LNCaP clone FGC (cell line): ENCODE data around the gene PCDHB10.
"Not testable (repeated sequence)": the region's sequence is repeated elsewhere in the genome, so short reads cannot be mapped to it uniquely, and the experiment has no call there.

ENCODE experiments used
- DNase-seq: peaks from one replicate; pipeline ENCODE4 v3.0.0-alpha.2; 2011; ENCODE audit warnings: low read depth
- H3K4me3 ChIP-seq: 2 replicates; pipeline ENCODE4 v1.5.1; 2011; ENCODE audit warnings: mild to moderate bottlenecking, low read depth, low read length, control low read depth
- TF ChIP-seq, protein P1 (sequence below): IDR thresholded peaks from 2 replicates; pipeline ENCODE4 v1.5.1; 2012; ENCODE audit warnings: mild to moderate bottlenecking; ENCODE audit not compliant: control insufficient read depth, insufficient read depth; ENCODE audit errors: extremely low read depth

Gene PCDHB10

DNA sequence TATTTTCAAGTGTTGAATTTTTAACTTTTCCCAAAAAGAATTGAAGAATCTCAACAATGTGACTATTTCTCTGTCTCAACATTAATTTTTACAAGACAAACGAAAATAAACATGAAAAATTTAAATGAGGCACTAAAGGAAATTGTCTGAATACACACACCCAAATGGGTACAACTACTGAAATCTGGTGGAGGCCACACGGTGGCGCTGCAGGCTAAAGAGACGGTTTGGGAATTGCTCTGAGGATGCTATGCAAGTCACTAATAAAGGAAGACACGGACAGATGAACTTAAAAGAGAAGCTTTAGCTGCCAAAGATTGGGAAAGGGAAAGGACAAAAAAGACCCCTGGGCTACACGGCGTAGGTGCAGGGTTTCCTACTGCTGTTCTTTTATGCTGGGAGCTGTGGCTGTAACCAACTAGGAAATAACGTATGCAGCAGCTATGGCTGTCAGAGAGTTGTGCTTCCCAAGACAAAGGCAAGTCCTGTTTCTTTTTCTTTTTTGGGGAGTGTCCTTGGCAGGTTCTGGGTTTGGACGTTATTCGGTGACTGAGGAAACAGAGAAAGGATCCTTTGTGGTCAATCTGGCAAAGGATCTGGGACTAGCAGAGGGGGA is at the start of gene PCDHB10:
TSS of gene PCDHB10 (plus strand) at position 244 of the 616 bp plus-strand sequence. CDS start at position 444, 200 bp downstream.
- DNase-seq = no peak
- TF ChIP-seq, protein P1, sequence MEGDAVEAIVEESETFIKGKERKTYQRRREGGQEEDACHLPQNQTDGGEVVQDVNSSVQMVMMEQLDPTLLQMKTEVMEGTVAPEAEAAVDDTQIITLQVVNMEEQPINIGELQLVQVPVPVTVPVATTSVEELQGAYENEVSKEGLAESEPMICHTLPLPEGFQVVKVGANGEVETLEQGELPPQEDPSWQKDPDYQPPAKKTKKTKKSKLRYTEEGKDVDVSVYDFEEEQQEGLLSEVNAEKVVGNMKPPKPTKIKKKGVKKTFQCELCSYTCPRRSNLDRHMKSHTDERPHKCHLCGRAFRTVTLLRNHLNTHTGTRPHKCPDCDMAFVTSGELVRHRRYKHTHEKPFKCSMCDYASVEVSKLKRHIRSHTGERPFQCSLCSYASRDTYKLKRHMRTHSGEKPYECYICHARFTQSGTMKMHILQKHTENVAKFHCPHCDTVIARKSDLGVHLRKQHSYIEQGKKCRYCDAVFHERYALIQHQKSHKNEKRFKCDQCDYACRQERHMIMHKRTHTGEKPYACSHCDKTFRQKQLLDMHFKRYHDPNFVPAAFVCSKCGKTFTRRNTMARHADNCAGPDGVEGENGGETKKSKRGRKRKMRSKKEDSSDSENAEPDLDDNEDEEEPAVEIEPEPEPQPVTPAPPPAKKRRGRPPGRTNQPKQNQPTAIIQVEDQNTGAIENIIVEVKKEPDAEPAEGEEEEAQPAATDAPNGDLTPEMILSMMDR = peak; percentile 75

GRCh38 chr5:141149812-141150211 is 42.3 kb upstream of the PCDHB10 start, which contains the start of gene PCDHB6:
Gene PCDHB6 (plus strand): TSS chr5:141150057. CDS start chr5:141150258, 201 bp downstream.
- H3K4me3 ChIP-seq = no peak within 1 kb of the TSS
- no peak for DNase-seq
- TF ChIP-seq, protein P1 = peak; percentile 32

More for the DNA sequence above, at the start of gene PCDHB10:
- H3K4me3 ChIP-seq = no peak within 1 kb of the TSS

- DNase-seq = no peak
- H3K4me3 ChIP-seq = no peak overlapping the region
- TF ChIP-seq, protein P1 = no peak
These were observed 41.7 kb upstream of the PCDHB10 start for GRCh38 chr5:141150224-141150992.

DNA sequence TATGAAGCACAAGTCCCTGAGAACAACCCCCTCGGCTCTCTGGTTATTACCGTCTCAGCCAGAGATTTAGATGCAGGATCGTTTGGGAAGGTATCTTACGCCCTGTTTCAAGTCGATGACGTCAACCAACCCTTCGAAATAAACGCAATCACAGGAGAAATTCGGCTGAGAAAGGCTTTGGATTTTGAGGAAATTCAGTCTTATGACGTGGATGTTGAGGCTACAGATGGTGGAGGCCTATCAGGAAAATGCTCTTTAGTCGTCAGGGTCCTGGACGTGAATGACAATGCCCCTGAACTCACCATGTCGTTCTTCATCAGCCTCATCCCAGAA is 41.2 kb upstream of the PCDHB10 start:
- DNase-seq = no peak
- H3K4me3 ChIP-seq = no peak overlapping the region
- TF ChIP-seq, protein P1 = no peak

DNA sequence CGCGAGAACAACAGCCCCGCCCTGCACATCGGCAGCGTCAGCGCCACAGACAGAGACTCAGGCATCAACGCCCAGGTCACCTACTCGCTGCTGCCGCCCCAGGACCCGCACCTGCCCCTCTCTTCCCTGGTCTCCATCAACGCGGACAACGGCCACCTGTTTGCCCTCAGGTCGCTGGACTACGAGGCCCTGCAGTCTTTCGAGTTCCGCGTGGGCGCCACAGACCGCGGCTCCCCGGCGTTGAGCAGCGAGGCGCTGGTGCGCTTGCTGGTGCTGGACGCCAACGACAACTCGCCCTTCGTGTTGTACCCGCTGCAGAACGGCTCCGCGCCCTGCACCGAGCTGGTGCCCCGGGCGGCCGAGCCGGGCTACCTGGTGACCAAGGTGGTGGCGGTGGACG is 40.5 kb upstream of the PCDHB10 start:
- DNase-seq, H3K4me3 ChIP-seq: not testable (repeated sequence)

- not testable (repeated sequence) for H3K4me3 ChIP-seq, DNase-seq
These were observed 40.1 kb upstream of the PCDHB10 start for GRCh38 chr5:141152096-141152495.

GRCh38 chr5:141155540-141156374 is 36.4 kb upstream of the PCDHB10 start:
- TF ChIP-seq, protein P1 = 0 out of 2 replicates have a peak, but pooled peaks have one; percentile 15
- H3K4me3 ChIP-seq = no peak overlapping the region
- no peak for DNase-seq

- not testable (repeated sequence) for H3K4me3 ChIP-seq, DNase-seq
These were observed 34.8 kb upstream of the PCDHB10 start for GRCh38 chr5:141157356-141157755.

DNA sequence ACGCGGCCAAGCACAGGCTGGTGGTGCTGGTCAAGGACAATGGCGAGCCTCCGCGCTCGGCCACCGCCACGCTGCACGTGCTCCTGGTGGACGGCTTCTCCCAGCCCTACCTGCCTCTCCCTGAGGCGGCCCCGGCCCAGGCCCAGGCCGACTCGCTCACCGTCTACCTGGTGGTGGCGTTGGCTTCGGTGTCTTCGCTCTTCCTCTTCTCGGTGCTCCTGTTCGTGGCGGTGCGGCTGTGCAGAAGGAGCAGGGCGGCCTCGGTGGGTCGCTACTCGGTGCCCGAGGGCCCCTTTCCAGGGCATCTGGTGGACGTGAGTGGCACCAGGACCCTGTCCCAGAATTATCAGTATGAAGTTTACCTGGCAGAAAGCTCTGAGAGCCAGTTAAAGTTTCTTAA is 34.3 kb upstream of the PCDHB10 start:
- not testable (repeated sequence) for H3K4me3 ChIP-seq, DNase-seq
